Raji (cell line): ENCODE measurements around the gene RASL11A.

Source experiments
- POLR2A ChIP-seq: IDR thresholded peaks from 2 replicates; pipeline ENCODE4 v1.6.1; 2011; ENCODE audit warnings: low read depth, low read length, control low read depth; ENCODE audit not compliant: insufficient read depth

Gene RASL11A

DNA sequence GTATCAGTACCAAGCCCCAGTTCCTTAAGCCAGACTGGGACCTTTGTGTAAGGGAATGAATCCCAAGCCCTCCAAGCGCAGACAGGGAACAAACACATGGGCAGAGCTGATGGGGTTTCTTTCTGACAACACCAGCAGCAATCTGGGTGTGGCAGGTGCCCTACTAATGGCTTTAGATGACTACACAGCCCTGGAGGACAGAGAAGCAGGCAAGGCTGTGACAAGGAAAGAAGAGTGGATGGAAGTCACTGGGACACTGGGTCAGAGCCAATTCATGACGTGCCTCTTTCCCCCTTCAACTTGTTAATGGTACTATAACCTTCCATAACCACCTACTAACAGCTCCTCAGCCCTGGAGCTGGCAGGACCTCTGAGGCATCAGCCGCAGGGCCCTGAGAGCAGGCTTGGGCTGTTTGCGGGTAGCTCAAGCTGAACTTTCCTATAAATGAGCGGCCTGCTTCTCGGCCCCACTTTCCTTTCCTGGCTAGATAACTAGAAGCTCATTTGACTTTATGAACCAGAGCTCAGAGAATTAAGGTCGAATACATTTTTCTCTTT, 38.9 kb downstream of the RASL11A start:
- no peak for TF ChIP-seq POLR2A

DNA sequence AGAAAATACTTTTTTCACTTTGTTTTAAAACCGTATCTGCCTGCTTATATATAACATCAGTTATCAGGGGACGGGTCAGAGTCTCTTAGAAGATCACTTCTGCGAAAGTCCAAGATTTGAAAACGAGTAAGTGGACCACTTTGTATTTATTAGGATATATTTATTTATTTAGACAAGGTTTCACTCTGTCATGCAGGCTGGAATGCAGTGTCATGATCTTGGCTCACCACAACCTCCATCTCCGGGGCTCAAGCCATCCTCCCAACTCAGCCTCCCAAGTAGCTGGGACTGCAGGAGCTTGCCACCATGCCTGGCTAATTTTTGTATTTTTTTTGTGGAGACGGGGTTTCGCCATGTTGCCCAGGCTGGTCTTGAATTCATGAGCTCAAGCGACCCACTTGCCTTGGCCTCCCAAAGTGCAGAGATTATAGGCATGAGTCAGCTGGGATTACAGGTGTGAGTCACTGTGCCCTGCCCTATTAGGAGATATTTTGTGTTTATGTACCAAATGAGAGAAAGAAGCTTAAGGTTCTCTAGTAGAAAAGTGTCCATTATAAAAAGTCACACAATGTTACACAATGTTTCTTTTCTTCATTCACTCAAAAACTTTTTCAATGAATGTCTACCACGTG, 39.5 kb downstream of the RASL11A start:
- TF ChIP-seq POLR2A = no peak

DNA sequence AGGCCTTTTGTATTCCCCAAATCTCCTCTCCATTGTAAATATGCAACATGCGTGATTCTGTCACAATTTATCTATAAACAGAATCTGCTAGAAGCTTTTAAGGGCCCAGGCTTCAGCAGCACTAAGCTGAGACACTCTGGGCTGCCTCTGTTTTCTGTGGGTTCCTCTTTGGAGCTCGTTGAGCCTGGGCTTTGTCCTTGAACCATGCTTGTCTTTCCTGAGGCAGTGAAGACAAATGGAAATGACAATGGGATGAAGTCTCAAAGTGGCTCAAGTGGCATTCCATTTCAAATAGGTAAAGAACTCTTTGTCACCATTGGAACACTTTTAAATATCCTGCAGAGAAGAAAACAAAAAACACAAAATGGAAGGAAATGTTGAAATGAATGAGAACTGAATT, 40.3 kb downstream of the RASL11A start:
- no peak for TF ChIP-seq POLR2A

DNA sequence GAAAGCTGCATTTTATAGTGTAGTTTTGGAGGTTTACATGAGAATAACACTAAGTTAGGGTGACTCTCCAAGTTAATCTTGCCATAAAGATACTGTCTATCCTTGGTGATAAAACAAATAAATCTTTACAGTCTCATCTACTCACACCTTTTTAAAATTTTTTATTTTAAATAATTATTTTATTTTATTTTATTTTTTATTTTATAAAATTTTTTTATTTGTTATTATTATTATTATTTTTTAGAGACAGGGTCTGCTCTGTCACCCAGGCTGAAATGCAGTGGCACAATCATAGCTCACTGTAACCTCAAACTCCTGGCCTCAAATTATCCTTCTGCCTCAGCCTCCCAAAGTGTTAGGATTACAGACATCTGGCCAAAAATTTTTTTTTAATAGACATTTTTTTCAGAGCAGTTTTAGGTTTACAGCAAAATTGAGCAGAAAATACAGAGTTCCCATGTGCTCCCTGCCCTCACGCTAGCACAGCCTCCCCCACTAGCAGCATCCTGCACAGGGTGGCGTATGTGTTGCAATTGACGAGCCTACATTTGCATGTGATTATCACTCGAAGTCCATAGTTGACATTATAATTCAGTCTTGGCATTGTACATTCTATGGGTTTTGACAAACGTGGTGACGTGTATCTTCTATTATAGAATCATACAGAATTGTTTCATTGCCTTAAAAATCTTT, 41.0 kb downstream of the RASL11A start:
- TF ChIP-seq POLR2A = no peak

DNA sequence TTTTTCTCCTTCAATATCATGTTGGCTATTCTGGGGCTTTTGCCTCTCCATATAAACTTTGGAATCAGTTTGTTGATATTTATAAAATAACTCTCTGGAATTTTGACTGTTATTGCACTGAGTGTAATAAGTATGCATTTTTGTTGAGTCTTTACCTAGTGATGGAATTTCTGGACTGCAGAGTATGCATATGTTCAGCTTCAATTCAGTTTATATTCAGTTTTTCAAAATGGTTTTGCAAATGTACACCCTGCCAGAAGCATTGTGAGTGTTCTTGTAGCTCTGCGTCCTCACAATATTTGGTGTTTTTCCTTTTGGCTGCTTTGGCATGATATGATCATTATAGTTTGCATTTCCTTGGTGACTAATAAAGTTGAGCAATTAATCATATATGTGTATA, 43.1 kb downstream of the RASL11A start:
- no peak for TF ChIP-seq POLR2A

DNA sequence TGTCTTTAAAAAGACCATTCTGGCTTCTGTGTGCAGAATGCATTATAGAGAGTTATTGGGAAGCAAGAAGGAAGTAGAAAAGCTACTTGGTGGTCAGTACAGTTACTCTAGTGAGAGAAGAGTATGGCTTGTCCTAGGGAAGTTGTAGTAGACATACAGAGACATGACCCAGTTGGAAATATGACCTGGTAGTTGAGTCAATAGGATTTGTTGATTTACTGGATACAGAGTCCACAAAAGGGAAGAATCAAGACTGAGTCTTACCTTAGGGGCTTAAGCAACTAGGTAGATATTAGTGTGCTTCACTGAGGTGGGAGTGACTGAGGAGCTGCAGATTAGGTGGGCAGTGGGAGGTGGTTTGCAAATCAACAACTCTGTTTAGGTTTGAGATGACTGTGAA, 48.8 kb downstream of the RASL11A start:
- no peak for TF ChIP-seq POLR2A

DNA sequence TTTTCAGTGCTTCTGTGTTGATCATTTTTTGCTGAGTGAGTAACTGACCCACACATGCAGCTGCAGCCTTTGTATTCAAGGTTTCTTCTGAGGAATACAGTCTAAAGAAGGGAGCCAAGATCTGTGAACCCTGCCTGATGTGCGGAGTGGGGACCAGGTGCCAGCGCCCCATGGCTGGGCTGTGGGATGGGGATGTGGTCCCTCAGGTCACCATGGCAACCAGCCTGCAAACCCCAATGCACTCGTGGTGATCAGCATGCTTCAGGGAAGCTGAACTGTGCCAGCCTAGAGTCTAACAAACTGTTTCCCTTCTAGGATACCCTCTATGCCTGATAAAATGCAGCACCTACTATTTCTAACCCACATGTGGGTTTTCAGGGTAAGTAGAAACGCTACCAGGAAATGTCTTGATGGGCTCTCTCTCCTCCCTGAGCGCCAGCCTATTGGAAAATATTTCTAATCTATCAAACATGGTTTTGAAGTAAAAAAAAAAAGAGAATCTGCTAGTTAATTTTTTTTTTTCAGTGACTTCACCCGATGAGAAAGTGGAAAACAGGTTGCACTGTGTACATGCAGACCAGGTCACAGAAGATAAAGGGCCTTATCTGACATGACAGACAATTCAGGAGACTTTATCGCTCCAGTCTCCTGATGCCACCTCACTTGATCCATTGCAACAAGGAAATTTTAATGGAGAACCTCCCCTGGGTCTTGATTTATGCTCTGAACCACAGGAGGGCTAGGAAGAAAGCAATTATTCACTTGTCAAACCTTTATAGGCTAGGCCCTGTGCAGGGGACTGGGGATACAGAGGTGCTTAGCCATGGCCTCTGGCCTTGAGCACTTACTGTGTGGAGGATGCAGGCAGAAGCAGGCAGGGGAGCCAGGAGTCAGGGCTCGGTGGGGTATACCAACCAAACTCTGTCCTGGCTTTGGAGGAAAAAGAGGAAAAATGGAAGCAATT, 51.1 kb downstream of the RASL11A start:
- TF ChIP-seq POLR2A = no peak
